Keratinocyte (primary cell): ENCODE data around the gene LDLR.

Source experiments
- CTCF ChIP-seq, 3 experiments: IDR thresholded peaks in 1 of 3; conservative IDR thresholded peaks in 1 of 3; optimal IDR thresholded peaks in 1 of 3; 2 replicates in 2 of 3; 3 replicates in 1 of 3; pipeline versions ENCODE3 to v1.5.1; 2011; ENCODE audit warnings: low read length in 3 of 3, mild to moderate bottlenecking in 3 of 3, moderate library complexity in 2 of 3, control low read depth in 1 of 3, inconsistent platforms in 1 of 3; ENCODE audit not compliant: insufficient read depth in 2 of 3; ENCODE audit errors: extremely low read depth in 1 of 3
- EZH2 ChIP-seq: IDR thresholded peaks from one replicate; pipeline ENCODE4 v1.6.1; 2012; ENCODE audit warnings: inconsistent platforms, mild to moderate bottlenecking, low read length, moderate library complexity

- TF ChIP-seq CTCF (optimal IDR thresholded peaks at IDR 0.05 in 1 of 3, IDR thresholded peaks at IDR 0.05 in 1 of 3, conservative IDR thresholded peaks at IDR 0.05 in 1 of 3; ENCODE audit: extremely low read depth in 1 of 3, insufficient read depth in 2 of 3, low read length in 3 of 3) (no peak), EZH2 (no peak)
Measured at GRCh38 chr19:11111117-11111770, 22.0 kb downstream of the LDLR start.
